ENCODE results near the gene SMURF2. TPM values are rescaled to one million over a fixed set of nuclear protein-coding genes. Genes with fewer than 3 reads are reported as not detected.

Gene SMURF2
- total and polyA plus RNA-seq, 2 of the 4 experiments (the other 2 are of a cell fraction), result 131 to 774 TPM

DNA sequence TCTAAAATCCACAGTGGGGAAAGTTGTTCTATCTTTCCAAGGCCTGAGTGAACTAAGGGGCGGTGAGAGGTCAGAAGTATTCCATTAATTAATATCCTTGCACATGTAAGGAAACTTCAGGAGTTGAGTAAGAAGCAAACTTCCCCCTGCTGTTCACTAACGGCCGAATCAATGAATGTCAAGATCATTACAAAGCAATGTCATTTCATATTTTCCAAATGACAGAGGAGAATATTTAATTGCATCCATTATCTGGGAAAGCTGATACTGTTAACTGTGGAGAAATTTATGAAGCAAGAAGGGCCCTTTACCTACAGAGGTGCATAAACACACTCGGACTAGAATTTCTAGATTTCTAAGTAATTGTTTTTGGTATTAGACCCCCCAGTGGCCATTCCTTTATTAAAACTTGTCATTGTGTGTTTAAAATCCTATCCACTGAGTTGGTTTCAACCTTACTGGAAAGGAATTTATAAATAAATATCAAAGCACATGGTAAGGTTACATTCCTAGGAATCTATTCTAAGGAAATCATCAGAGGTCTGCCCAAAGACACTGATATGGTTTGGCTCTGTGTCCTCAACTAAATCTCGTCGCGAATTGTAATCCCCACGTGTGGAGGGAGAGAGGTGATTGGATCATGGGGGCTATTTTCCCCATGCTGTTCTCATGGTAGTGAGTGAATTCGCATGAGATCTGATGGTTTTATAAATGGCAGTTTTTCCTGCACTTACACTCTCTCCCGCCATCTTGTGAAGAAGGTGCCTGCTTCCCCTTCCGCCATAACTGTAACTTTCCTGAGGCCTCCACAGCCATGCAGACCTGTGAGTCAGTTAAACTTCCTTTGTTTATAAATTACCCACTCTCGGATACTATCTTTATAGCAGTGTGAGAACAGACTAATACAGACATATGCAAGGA, 20.4 kb upstream of the SMURF2 start:
- Histone ChIP-seq H2AFZ (replicated peaks; ENCODE audit: low read length, poor library complexity) (peak overlapping the region; percentile 83), H3K4ac (ENCODE audit: low read depth, low read length) (peak overlapping the region; percentile 99), H3K9me3 (ENCODE audit: control insufficient read depth, insufficient read depth, low read length) (no peaks in the 10 kb centered on the region), H4K8ac (ENCODE audit: low read depth in 2 of 2, low read length in 2 of 2) (peak overlapping the region; percentile 87 to 100), H3K56ac (ENCODE audit: extremely low read depth, insufficient read depth, low read length) (peak overlapping the region; percentile 100), H2BK20ac (ENCODE audit: low read depth, low read length) (peak overlapping the region; percentile 99), H3K4me2 (ENCODE audit: low read depth, low read length) (peak overlapping the region; percentile 72; the same call in 1 of the 2 replicates), H3K9me1 (ENCODE audit: insufficient read depth, low read length) (peaks cover 14% of the 10 kb centered on the region), H3K4me1 (ENCODE audit: control insufficient read depth, insufficient read depth, low read length) (peaks cover 29% of the 10 kb centered on the region), H4K91ac (ENCODE audit: insufficient read depth, low read depth, low read length) (peak overlapping the region; percentile 98), H3K27me3 (ENCODE audit: control insufficient read depth, insufficient read depth, low read length) (no peaks in the 10 kb centered on the region), H2AK5ac (ENCODE audit: low read depth, low read length) (peak overlapping the region; percentile 88), H3K9ac (ENCODE audit: low read depth, low read length) (peak overlapping the region; percentile 71), H3K79me1 (ENCODE audit: low read depth in 1 of 2, low read length in 2 of 2) (peaks cover 14 to 50% of the 10 kb centered on the region in 2 experiments), H3K4me3 (ENCODE audit: insufficient read depth, low read depth, low read length) (peak overlapping the region; percentile 26; the same call in 1 of the 2 replicates), H3K14ac (replicated peaks; ENCODE audit: low read depth, low read length) (peak overlapping the region; percentile 99), H2BK5ac (ENCODE audit: low read depth, low read length, poor library complexity, severe bottlenecking) (peak overlapping the region; percentile 95), H3K36me3 (ENCODE audit: control insufficient read depth, insufficient read depth, low read length) (no peaks in the 10 kb centered on the region), H4K20me1 (ENCODE audit: insufficient read depth, low read length) (no peaks in the 10 kb centered on the region), H2BK120ac (ENCODE audit: low read depth, low read length) (peak overlapping the region; percentile 99), H4K5ac (ENCODE audit: low read depth, low read length) (peak overlapping the region; percentile 99), H2AK9ac (replicated peaks; ENCODE audit: low read depth, low read length, poor library complexity) (peak overlapping the region; percentile 88), H3K23ac (ENCODE audit: low read depth, low read length) (peak overlapping the region; percentile 98), H3K27ac (ENCODE audit: insufficient read depth, low read length) (peak overlapping the region; percentile 99), H3K18ac (ENCODE audit: low read depth, low read length) (peak overlapping the region; percentile 99), H2BK15ac (ENCODE audit: low read depth, low read length) (peak overlapping the region; percentile 90)
- dilution Hi-C loops (cut with HindIII; ENCODE audit: low sequenced_read_pairs, unreplicated experiment), result no loop called here
- no TSS peak for BruUV-seq (replicated peaks)
- in situ Hi-C loops (cut with MboI; ENCODE audit: low sequenced_read_pairs), result no loop called here
- POLR2A ChIA-PET (ENCODE audit: unreplicated experiment), result no interaction called here
- DNase-seq (peak; percentile 95), ATAC-seq (ENCODE audit: low read depth) (peak; percentile 40)
- 0% methylated on average over 1 of the region's 12 CpGs; no CpG with 5 or more reads in 1 of the 2 experiments for WGBS, 2 experiments (ENCODE audit: extremely low coverage in 2 of 2, insufficient read length in 1 of 2)
- CTCF ChIA-PET, result no interaction called here
- intact Hi-C loops (cut with micrococcal nuclease), result loop anchor here (1.0 to 5.0 kb wide), 3 partner anchors 22 to 55 kb away; no protein-coding TSS in a partner anchor
- TF ChIP-seq RCOR1 (IDR thresholded peaks at IDR 0.05; ENCODE audit: insufficient replicate concordance, low read length) (no peak), POLR2A (IDR thresholded peaks at IDR 0.05; ENCODE audit: low read depth, low read length) (no peak; the same call in 1 of the 2 replicates), MXI1 (IDR thresholded peaks at IDR 0.05; ENCODE audit: borderline replicate concordance, low read depth, low read length) (peak; percentile 40; the same call in 1 of the 2 replicates), CHD1 (IDR thresholded peaks at IDR 0.05; ENCODE audit: low read depth, low read length) (no peak), CTCF (conservative IDR thresholded peaks at IDR 0.05; ENCODE audit: low read depth, low read length) (peak; percentile 24; the same call in 1 of the 2 replicates), MAZ (IDR thresholded peaks at IDR 0.05; ENCODE audit: borderline replicate concordance, low read depth, low read length) (no peak), NFE2L2 (IDR thresholded peaks at IDR 0.05; ENCODE audit: low read depth, low read length) (no peak), CEBPB (IDR thresholded peaks at IDR 0.05; ENCODE audit: low read depth, low read length) (0 out of 2 replicates have a peak, but pooled peaks have one; percentile 39), MAFK (IDR thresholded peaks at IDR 0.05; ENCODE audit: low read depth, low read length) (no peak), FOS (IDR thresholded peaks at IDR 0.05; ENCODE audit: low read depth, low read length) (0 out of 2 replicates have a peak, but pooled peaks have one; percentile 30), SMC3 (IDR thresholded peaks at IDR 0.05; ENCODE audit: low read depth, low read length) (0 out of 2 replicates have a peak, but pooled peaks have one; percentile 16), RAD21 (IDR thresholded peaks at IDR 0.05; ENCODE audit: low read length) (peak; percentile 19; the same call in 1 of the 2 replicates)
- TF ChIP-seq, protein P1, sequence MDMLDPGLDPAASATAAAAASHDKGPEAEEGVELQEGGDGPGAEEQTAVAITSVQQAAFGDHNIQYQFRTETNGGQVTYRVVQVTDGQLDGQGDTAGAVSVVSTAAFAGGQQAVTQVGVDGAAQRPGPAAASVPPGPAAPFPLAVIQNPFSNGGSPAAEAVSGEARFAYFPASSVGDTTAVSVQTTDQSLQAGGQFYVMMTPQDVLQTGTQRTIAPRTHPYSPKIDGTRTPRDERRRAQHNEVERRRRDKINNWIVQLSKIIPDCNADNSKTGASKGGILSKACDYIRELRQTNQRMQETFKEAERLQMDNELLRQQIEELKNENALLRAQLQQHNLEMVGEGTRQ (IDR thresholded peaks at IDR 0.05; ENCODE audit: low read depth, low read length), result peak; percentile 70

Data from IMR-90 (cell line).